Neutrophil (primary cell): ENCODE results near the gene TSHZ3.

Source experiments
- H3K27ac ChIP-seq: fragments of 200-600 bp; sonication (generic); 2 replicates; pipeline ENCODE4 v1.5.1; 2016; ENCODE audit warnings: mild to moderate bottlenecking, moderate library complexity
- H3K27me3 ChIP-seq: fragments of 200-600 bp; sonication (generic); 2 replicates; pipeline ENCODE4 v1.6.0; 2016; ENCODE audit warnings: mild to moderate bottlenecking
- H3K36me3 ChIP-seq: fragments of 200-600 bp; sonication (generic); 2 replicates; pipeline ENCODE4 v1.5.1; 2017
- H3K4me1 ChIP-seq, 2 experiments: fragments of 200-600 bp in 1 of 2; sonication (generic) in 1 of 2; 1 replicate in 1 of 2; 2 replicates in 1 of 2; pipeline versions ENCODE4 v1.5.1 to v1.6.1; 2013 to 2016; ENCODE audit warnings: low read depth in 1 of 2, low read length in 1 of 2, mild to moderate bottlenecking in 1 of 2, moderate library complexity in 1 of 2; ENCODE audit not compliant: control insufficient read depth in 1 of 2, insufficient read depth in 1 of 2
- H3K4me3 ChIP-seq, 2 experiments: fragments of 200-600 bp in 1 of 2; sonication (generic) in 1 of 2; 1 replicate in 1 of 2; 2 replicates in 1 of 2; pipeline ENCODE4 v1.5.1; 2013 to 2016; ENCODE audit warnings: low read depth in 1 of 2, low read length in 1 of 2, mild to moderate bottlenecking in 1 of 2, moderate library complexity in 1 of 2
- H3K9me3 ChIP-seq: fragments of 200-600 bp; sonication (generic); 2 replicates; pipeline ENCODE4 v1.5.1; 2016
- CTCF ChIP-seq: fragments of 200-600 bp; sonication (generic); IDR thresholded peaks from 2 replicates; pipeline ENCODE4 v1.5.1; 2016; ENCODE audit warnings: antibody characterized with exemption

The TSHZ3 gene

GRCh38 chr19:31254611-31255010 lies 94.6 kb downstream of the TSHZ3 start:
- no peak overlapping the region for H3K4me3 ChIP-seq
- TF ChIP-seq CTCF: no peak
- no peaks in the 10 kb centered on the region for H3K9me3 ChIP-seq
- no peaks in the 10 kb centered on the region for H3K27me3 ChIP-seq
- no peak overlapping the region for H3K27ac ChIP-seq
- H3K36me3 ChIP-seq: no peaks in the 10 kb centered on the region
- peaks cover 25 to 29% of the 10 kb centered on the region in 2 experiments for H3K4me1 ChIP-seq

- TF ChIP-seq CTCF: no peak
Observed at GRCh38 chr19:31254180-31254551, 95.1 kb downstream of the TSHZ3 start.

GRCh38 chr19:31253526-31254179 lies 95.6 kb downstream of the TSHZ3 start:
- Histone ChIP-seq H3K4me1 (peaks cover 25 to 29% of the 10 kb centered on the region in 2 experiments), H3K4me3 (no peak overlapping the region), H3K36me3 (no peaks in the 10 kb centered on the region), H3K27me3 (no peaks in the 10 kb centered on the region), H3K9me3 (no peaks in the 10 kb centered on the region), H3K27ac (no peak overlapping the region)
- TF ChIP-seq CTCF: no peak

More at GRCh38 chr19:31254180-31254551, 95.1 kb downstream of the TSHZ3 start:
- H3K4me1 ChIP-seq: peaks cover 25 to 29% of the 10 kb centered on the region in 2 experiments
- no peak overlapping the region for H3K4me3 ChIP-seq
- no peaks in the 10 kb centered on the region for H3K27me3 ChIP-seq
- no peaks in the 10 kb centered on the region for H3K9me3 ChIP-seq
- H3K27ac ChIP-seq: no peak overlapping the region
- no peaks in the 10 kb centered on the region for H3K36me3 ChIP-seq

DNA sequence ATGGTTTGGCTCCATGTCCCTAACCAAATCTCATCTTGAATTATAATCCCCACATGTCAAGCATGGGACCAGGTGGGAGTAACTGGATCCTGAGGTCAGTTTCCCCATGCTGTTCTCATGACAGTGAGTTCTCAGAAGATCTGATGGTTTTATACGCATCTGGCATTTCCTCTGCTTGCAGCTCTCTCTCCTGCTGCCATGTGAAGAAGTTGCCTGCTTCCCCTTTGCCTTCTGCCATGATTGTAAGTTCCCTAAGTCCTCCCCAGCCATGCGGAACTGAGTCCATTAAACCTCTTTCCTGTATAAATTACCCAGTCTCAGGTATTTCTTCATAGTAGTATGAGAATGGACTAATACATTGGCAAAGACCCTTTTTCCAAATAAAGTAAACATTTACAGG lies 96.8 kb downstream of the TSHZ3 start:
- H3K27ac ChIP-seq: no peak overlapping the region
- no peaks in the 10 kb centered on the region for H3K27me3 ChIP-seq
- no peaks in the 10 kb centered on the region for H3K36me3 ChIP-seq
- TF ChIP-seq CTCF: no peak
- H3K4me1 ChIP-seq: peaks cover 25 to 29% of the 10 kb centered on the region in 2 experiments
- no peaks in the 10 kb centered on the region for H3K9me3 ChIP-seq
- no peak overlapping the region for H3K4me3 ChIP-seq

GRCh38 chr19:31249217-31249616 lies 100.0 kb downstream of the TSHZ3 start:
- H3K36me3 ChIP-seq: no peaks in the 10 kb centered on the region
- no peaks in the 10 kb centered on the region for H3K9me3 ChIP-seq
- no peak overlapping the region for H3K4me3 ChIP-seq
- no peaks in the 10 kb centered on the region for H3K27me3 ChIP-seq
- TF ChIP-seq CTCF: no peak
- H3K27ac ChIP-seq: no peak overlapping the region
- H3K4me1 ChIP-seq: peaks cover 18% of the 10 kb centered on the region in 2 experiments

DNA sequence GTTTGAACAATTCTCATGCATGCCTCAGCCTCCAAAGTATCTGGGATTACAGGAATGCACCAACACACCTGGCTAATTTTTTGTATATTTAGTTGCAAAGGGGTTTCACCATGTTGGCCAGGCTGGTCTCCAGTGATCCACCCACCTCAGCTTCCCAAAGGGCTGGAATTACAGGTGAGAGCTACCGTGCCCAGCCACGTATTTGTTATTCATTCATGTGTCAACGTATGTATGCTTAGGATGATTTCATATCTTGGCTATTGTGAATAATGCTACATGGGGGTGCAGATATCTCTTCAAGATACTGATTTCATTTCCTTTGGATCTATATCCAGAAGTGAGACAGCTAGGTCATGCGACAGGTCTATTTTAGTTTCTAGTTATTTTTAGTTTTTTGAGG lies 113.4 kb downstream of the TSHZ3 start:
- Histone ChIP-seq H3K27me3 (peaks cover 19% of the 10 kb centered on the region), H3K27ac (no peak overlapping the region), H3K9me3 (no peaks in the 10 kb centered on the region), H3K36me3 (no peaks in the 10 kb centered on the region), H3K4me1 (no peaks in the 10 kb centered on the region), H3K4me3 (no peak overlapping the region)
- TF ChIP-seq CTCF: no peak
